ENCODE data around the gene OGDHL. TPM values are rescaled to one million over a fixed set of nuclear protein-coding genes. Genes with fewer than 3 reads are reported as not detected.
A peak's percentile ranks its signal among the peaks of the same experiment; 100 is the strongest.
"Not testable (repeated sequence)": the region's sequence is repeated elsewhere in the genome, so short reads cannot be mapped to it uniquely, and the experiment has no call there.

Gene OGDHL
- total RNA-seq, 2 donors from 2014 or later: not detected

- intact Hi-C loops (cut with DNase I): no loop called here
These were observed 2.2 kb downstream of the OGDHL start for GRCh38 chr10:49759787-49760551.

GRCh38 chr10:49758249-49758930, 3.7 kb downstream of the OGDHL start:
- DNase-seq (ENCODE audit: low spot score): peak; percentile 74
- intact Hi-C loops (cut with DNase I): no loop called here

More at GRCh38 chr10:49759787-49760551, 2.2 kb downstream of the OGDHL start:
- DNase-seq (ENCODE audit: low spot score): no peak

- intact Hi-C loops (cut with DNase I): no loop called here
- peak; percentile 69 for DNase-seq (ENCODE audit: low spot score)
These were observed 5.5 kb downstream of the OGDHL start for GRCh38 chr10:49756641-49757040.

GRCh38 chr10:49756031-49756430, 6.1 kb downstream of the OGDHL start:
- intact Hi-C loops (cut with DNase I): no loop called here
- no peak for DNase-seq (ENCODE audit: low spot score)

- intact Hi-C loops (cut with DNase I); DNase-seq (ENCODE audit: low spot score): not testable (repeated sequence)
These were observed 7.2 kb downstream of the OGDHL start for GRCh38 chr10:49754951-49755350.

- intact Hi-C loops (cut with DNase I): no loop called here
- DNase-seq (ENCODE audit: low spot score): no peak
These were observed 9.5 kb downstream of the OGDHL start for GRCh38 chr10:49752584-49752983.

- DNase-seq (ENCODE audit: low spot score): no peak
- intact Hi-C loops (cut with DNase I): no loop called here
These were observed 10.2 kb downstream of the OGDHL start for GRCh38 chr10:49751636-49752510.

- intact Hi-C loops (cut with DNase I): no loop called here
- DNase-seq (ENCODE audit: low spot score): no peak
These were observed 10.9 kb downstream of the OGDHL start for GRCh38 chr10:49751216-49751615.

- no peak for DNase-seq (ENCODE audit: low spot score)
- intact Hi-C loops (cut with DNase I): no loop called here
These were observed 11.6 kb downstream of the OGDHL start for GRCh38 chr10:49750546-49750945.

GRCh38 chr10:49749556-49750491, 12.3 kb downstream of the OGDHL start:
- intact Hi-C loops (cut with DNase I): no loop called here
- DNase-seq (ENCODE audit: low spot score): no peak

- intact Hi-C loops (cut with DNase I): no loop called here
- no peak for DNase-seq (ENCODE audit: low spot score)
These were observed 13.0 kb downstream of the OGDHL start for GRCh38 chr10:49749144-49749543.

- no peak for DNase-seq (ENCODE audit: low spot score)
- intact Hi-C loops (cut with DNase I): no loop called here
These were observed 14.1 kb downstream of the OGDHL start for GRCh38 chr10:49748006-49748405.

GRCh38 chr10:49747303-49747646, 14.8 kb downstream of the OGDHL start:
- intact Hi-C loops (cut with DNase I): no loop called here
- no peak for DNase-seq (ENCODE audit: low spot score)

- intact Hi-C loops (cut with DNase I): no loop called here
- DNase-seq (ENCODE audit: low spot score): no peak
These were observed 15.4 kb downstream of the OGDHL start for GRCh38 chr10:49746626-49747302.

GRCh38 chr10:49745756-49746155, 16.4 kb downstream of the OGDHL start:
- DNase-seq (ENCODE audit: low spot score): no peak
- intact Hi-C loops (cut with DNase I): no loop called here

- DNase-seq (ENCODE audit: low spot score): no peak
- intact Hi-C loops (cut with DNase I): no loop called here
These were observed 17.1 kb downstream of the OGDHL start for GRCh38 chr10:49744924-49745605.

- DNase-seq (ENCODE audit: low spot score): peak; percentile 76
- intact Hi-C loops (cut with DNase I): no loop called here
These were observed 17.9 kb downstream of the OGDHL start for GRCh38 chr10:49744091-49744685.

Measured in posterior vena cava (tissue), 2 donors.